WTC11 (cell line): ENCODE measurements around the gene APOL3.

Experiments
- ETV6 ChIP-seq: sonication (generic); formaldehyde crosslinking; IDR thresholded peaks from 2 replicates; pipeline ENCODE4 v1.8.1; 2022; ENCODE audit warnings: mild to moderate bottlenecking, missing genetic modification reagents
- FOXP1 ChIP-seq: sonication (generic); formaldehyde crosslinking; IDR thresholded peaks from 2 replicates; pipeline ENCODE4 v1.8.0; 2022; ENCODE audit warnings: missing genetic modification reagents, mild to moderate bottlenecking, moderate library complexity, borderline replicate concordance
- NR1H2 ChIP-seq: sonication (generic); formaldehyde crosslinking; IDR thresholded peaks from 2 replicates; pipeline ENCODE4 v1.9.0; 2021; ENCODE audit warnings: mild to moderate bottlenecking, moderate library complexity, missing genetic modification reagents
- TEAD4 ChIP-seq: sonication (generic); formaldehyde crosslinking; IDR thresholded peaks from 2 replicates; pipeline ENCODE4 v1.8.0; 2022; ENCODE audit warnings: mild to moderate bottlenecking, missing genetic modification reagents
- TF ChIP-seq, protein P1 (sequence below): sonication (generic); formaldehyde crosslinking; IDR thresholded peaks from 2 replicates; pipeline ENCODE4 v1.8.0; 2023; ENCODE audit warnings: missing genetic modification reagents
- TF ChIP-seq, protein P2 (sequence below): sonication (generic); formaldehyde crosslinking; IDR thresholded peaks from 2 replicates; pipeline ENCODE4 v1.8.1; 2023; ENCODE audit warnings: mild to moderate bottlenecking, missing genetic modification reagents, moderate library complexity
- TF ChIP-seq, protein P3 (sequence below): fragments of 250-450 bp; sonication (Bioruptor Pico); conservative IDR thresholded peaks from 2 replicates; pipeline ENCODE4 v1.9.0; 2021; ENCODE audit warnings: mild to moderate bottlenecking
- TF ChIP-seq, protein P4 (sequence below): fragments of 200-600 bp; IDR thresholded peaks from 2 replicates; pipeline ENCODE4 v1.8.0; 2022; ENCODE audit warnings: antibody characterized with exemption

DNA sequence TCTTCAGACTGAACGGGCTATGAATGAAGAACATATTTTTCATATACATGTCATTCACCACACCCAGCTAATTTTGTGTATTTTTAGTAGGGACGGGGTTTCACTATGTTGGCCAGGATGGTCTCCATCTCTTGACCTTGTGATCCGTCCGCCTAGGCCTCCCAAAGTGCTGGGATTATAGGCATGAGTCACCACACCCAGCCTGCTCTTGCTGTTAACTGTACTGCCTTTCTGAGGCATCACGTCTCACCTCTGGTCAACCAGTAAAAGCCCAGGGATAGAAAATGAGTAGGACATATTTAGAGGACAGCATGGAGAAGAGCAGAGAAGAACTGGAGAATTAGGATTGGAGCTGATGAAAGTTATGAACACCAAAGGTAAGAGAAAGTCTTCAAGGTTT, 55.6 kb downstream of the APOL3 start:
- no peak for TF ChIP-seq ETV6 (CRISPR knock-in tag)
- TF ChIP-seq, protein P1, sequence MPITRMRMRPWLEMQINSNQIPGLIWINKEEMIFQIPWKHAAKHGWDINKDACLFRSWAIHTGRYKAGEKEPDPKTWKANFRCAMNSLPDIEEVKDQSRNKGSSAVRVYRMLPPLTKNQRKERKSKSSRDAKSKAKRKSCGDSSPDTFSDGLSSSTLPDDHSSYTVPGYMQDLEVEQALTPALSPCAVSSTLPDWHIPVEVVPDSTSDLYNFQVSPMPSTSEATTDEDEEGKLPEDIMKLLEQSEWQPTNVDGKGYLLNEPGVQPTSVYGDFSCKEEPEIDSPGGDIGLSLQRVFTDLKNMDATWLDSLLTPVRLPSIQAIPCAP (CRISPR knock-in tag) = no peak
- TF ChIP-seq, protein P2, sequence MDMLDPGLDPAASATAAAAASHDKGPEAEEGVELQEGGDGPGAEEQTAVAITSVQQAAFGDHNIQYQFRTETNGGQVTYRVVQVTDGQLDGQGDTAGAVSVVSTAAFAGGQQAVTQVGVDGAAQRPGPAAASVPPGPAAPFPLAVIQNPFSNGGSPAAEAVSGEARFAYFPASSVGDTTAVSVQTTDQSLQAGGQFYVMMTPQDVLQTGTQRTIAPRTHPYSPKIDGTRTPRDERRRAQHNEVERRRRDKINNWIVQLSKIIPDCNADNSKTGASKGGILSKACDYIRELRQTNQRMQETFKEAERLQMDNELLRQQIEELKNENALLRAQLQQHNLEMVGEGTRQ (CRISPR knock-in tag) = no peak
- no peak for TF ChIP-seq FOXP1 (CRISPR knock-in tag)
- TF ChIP-seq, protein P3, sequence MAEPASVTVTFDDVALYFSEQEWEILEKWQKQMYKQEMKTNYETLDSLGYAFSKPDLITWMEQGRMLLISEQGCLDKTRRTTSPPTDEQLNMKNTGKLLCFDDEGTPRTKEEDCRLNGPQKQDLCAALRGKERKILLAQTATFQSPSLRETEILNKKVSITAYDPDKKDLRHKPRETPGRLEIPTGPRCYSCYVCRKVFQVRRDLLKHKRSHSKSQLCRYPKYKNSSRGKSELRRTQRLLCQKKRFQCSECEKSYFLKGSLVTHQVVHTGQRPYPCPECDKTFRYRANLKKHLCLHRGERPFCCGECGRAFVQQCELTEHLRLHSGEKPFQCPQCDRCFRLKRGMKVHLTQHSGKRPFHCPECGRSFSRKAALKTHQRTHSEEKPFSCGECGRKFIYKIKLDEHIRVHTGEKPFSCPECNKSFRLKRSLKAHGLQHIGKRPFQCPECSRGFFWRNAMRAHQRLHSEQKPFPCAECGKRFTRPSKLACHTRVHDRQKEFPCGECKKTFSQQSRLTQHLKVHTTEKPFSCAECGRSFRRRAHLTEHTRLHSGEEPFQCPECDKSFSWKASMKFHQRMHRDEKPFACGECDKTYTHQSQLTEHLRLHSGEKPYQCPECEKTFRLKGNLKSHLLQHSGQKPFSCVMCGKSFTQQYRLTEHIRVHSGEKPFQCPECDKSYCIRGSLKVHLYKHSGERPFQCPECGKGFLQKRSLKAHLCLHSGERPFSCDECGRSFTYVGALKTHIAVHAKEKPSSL (CRISPR knock-in tag) = no peak
- TF ChIP-seq NR1H2 (CRISPR knock-in tag) = no peak
- TF ChIP-seq, protein P4, sequence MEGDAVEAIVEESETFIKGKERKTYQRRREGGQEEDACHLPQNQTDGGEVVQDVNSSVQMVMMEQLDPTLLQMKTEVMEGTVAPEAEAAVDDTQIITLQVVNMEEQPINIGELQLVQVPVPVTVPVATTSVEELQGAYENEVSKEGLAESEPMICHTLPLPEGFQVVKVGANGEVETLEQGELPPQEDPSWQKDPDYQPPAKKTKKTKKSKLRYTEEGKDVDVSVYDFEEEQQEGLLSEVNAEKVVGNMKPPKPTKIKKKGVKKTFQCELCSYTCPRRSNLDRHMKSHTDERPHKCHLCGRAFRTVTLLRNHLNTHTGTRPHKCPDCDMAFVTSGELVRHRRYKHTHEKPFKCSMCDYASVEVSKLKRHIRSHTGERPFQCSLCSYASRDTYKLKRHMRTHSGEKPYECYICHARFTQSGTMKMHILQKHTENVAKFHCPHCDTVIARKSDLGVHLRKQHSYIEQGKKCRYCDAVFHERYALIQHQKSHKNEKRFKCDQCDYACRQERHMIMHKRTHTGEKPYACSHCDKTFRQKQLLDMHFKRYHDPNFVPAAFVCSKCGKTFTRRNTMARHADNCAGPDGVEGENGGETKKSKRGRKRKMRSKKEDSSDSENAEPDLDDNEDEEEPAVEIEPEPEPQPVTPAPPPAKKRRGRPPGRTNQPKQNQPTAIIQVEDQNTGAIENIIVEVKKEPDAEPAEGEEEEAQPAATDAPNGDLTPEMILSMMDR = no peak
- no peak for TF ChIP-seq TEAD4 (CRISPR knock-in tag)
